ENCODE results near the gene CHRNA10.
"Not testable (repeated sequence)": the region's sequence is repeated elsewhere in the genome, so short reads cannot be mapped to it uniquely, and the experiment has no call there.

- TF ChIP-seq, protein P1, sequence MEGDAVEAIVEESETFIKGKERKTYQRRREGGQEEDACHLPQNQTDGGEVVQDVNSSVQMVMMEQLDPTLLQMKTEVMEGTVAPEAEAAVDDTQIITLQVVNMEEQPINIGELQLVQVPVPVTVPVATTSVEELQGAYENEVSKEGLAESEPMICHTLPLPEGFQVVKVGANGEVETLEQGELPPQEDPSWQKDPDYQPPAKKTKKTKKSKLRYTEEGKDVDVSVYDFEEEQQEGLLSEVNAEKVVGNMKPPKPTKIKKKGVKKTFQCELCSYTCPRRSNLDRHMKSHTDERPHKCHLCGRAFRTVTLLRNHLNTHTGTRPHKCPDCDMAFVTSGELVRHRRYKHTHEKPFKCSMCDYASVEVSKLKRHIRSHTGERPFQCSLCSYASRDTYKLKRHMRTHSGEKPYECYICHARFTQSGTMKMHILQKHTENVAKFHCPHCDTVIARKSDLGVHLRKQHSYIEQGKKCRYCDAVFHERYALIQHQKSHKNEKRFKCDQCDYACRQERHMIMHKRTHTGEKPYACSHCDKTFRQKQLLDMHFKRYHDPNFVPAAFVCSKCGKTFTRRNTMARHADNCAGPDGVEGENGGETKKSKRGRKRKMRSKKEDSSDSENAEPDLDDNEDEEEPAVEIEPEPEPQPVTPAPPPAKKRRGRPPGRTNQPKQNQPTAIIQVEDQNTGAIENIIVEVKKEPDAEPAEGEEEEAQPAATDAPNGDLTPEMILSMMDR (conservative IDR thresholded peaks at IDR 0.05; ENCODE audit: low read length): not testable (repeated sequence)
- TF ChIP-seq EZH2phosphoT487 (IDR thresholded peaks at IDR 0.05; ENCODE audit: borderline replicate concordance, low read depth, low read length): not testable (repeated sequence)
Observed at GRCh38 chr11:3643102-3643546, 28.1 kb downstream of the CHRNA10 start.

Data from OCI-LY7 (cell line).